HG03432 (cell line): ENCODE results near the gene DLX5.

Experiments used
- ATAC-seq: cut with Tn5 transposase; IDR thresholded peaks from one replicate; pipeline ENCODE4 v1.9.1; 2021; ENCODE audit warnings: mild to moderate bottlenecking, moderate library complexity; ENCODE audit not compliant: unreplicated experiment

Gene DLX5

GRCh38 chr7:96992192-96993005 is 32.2 kb downstream of the DLX5 start:
- no peak for ATAC-seq

- no peak for ATAC-seq
Observed at GRCh38 chr7:96991546-96992191, 33.0 kb downstream of the DLX5 start.

GRCh38 chr7:96989859-96990317 is 34.7 kb downstream of the DLX5 start:
- ATAC-seq, result no peak

GRCh38 chr7:96989241-96989858 is 35.3 kb downstream of the DLX5 start:
- no peak for ATAC-seq

- ATAC-seq, result no peak
Observed at GRCh38 chr7:96987719-96988118, 36.9 kb downstream of the DLX5 start.

GRCh38 chr7:96986901-96987300 is 37.7 kb downstream of the DLX5 start:
- ATAC-seq, result no peak

- no peak for ATAC-seq
Observed at GRCh38 chr7:96985992-96986391, 38.6 kb downstream of the DLX5 start.

- ATAC-seq, result no peak
Observed at GRCh38 chr7:96982586-96982985, 42.0 kb downstream of the DLX5 start.

- ATAC-seq, result no peak
Observed at GRCh38 chr7:96979551-96980276, 44.9 kb downstream of the DLX5 start.

GRCh38 chr7:96977445-96977844 is 47.2 kb downstream of the DLX5 start:
- no peak for ATAC-seq

GRCh38 chr7:96976106-96976505 is 48.5 kb downstream of the DLX5 start:
- no peak for ATAC-seq

GRCh38 chr7:96973986-96974385 is 50.6 kb downstream of the DLX5 start:
- ATAC-seq, result no peak

GRCh38 chr7:96970739-96971138 is 53.9 kb downstream of the DLX5 start:
- ATAC-seq, result no peak
